Pancreas (tissue), 10 donors: ENCODE results near the gene TMEM244. TPM values are rescaled to one million over a fixed set of nuclear protein-coding genes. Genes with fewer than 3 reads are reported as not detected.

Source experiments
- ATAC-seq, 4 donors: fragments of 200-7000 bp; cut with Tn5 transposase; one replicate each; pipeline versions ENCODE4 v1.8.0 to v1.9.1; 2020; ENCODE audit warnings: mild to moderate bottlenecking in 4 of 4, moderate library complexity in 4 of 4
- DNase-seq, 6 donors: peaks; one replicate each; pipeline ENCODE4 v3.0.0-alpha.2; 2020
- FAIRE-seq: peaks from 2 replicates; lab custom pipeline; 2012; peaks lifted over from hg19 to GRCh38; lab: Jason Lieb, UNC
- H3K27ac ChIP-seq, 4 donors: fragments of 200-600 bp; sonication (generic); 1 replicate in 3 of 4; 2 replicates in 1 of 4; pipeline versions ENCODE4 v1.5.0 to v1.8.0; 2020
- H3K27me3 ChIP-seq, 4 donors: fragments of 200-600 bp; one replicate each; pipeline ENCODE4 v1.8.0; 2021
- H3K36me3 ChIP-seq, 3 donors: fragments of 200-600 bp; sonication (generic) in 1 of 3; one replicate each; pipeline versions ENCODE4 v1.5.0 to v1.8.0; 2020 to 2021
- H3K4me1 ChIP-seq, 3 donors: fragments of 200-600 bp; one replicate each; pipeline ENCODE4 v1.8.0; 2021
- H3K4me3 ChIP-seq, 4 donors: fragments of 200-600 bp; sonication (generic) in 2 of 4; one replicate each; pipeline versions ENCODE4 v1.5.0 to v1.8.0; 2020 to 2021
- H3K9me3 ChIP-seq, 4 donors: fragments of 200-600 bp; one replicate each; pipeline ENCODE4 v1.8.0; 2021
- CTCF ChIP-seq, 4 donors: fragments of 200-600 bp; sonication (generic) in 3 of 4; IDR thresholded peaks; one replicate each; pipeline versions ENCODE4 v1.5.0 to v1.8.0; 2021; ENCODE audit warnings: antibody characterized with exemption in 4 of 4
- WGBS, 2 donors: extraction: QIAGEN DNeasy Blood & Tissue Kit; methylation state at CpG; one replicate each; pipeline ENCODE4 v1.1.7; 2013; 5-methylcytosine and 5-hydroxymethylcytosine counted together
- intact Hi-C, 3 donors: fragments of 100-400 bp; cut with DNase I; formaldehyde crosslinking; loops; one replicate each; pipeline versions ENCODE4 v1.11.1 to v1.14.2; 2022
- polyA plus RNA-seq, 2 donors: library from polyadenylated mRNA; stranded (reverse); fragments of 200-250 nt; gene quantifications; one replicate each; pipeline ENCODE4 v1.2.3, GENCODE V29; 2013
- total RNA-seq, 6 donors: library from RNA; stranded (reverse); fragmentation: NEBNext Ultra II Directional in 4 of 6; extraction: Animal tissue kit (Norgen Biotek cat#: 25700) in 4 of 6; gene quantifications; one replicate each; pipeline versions ENCODE4 v1.2.1 to v1.2.4, GENCODE V29; 2021 to 2023
- donor health status: healthy with polysubstance abuse.
- donor health status: DM: no; HTN: no; CAD: no; lungs with moderate emphysema.
- donor health status: DM: no; HTN: no; CAD: no.
- donor health status: control.
- donor health status: control.
- donor health status: Bipolar disorder and iron deficiency.
- donor health status: DM: yes; HTN: yes; CAD: no.
- donor health status: DM: no; HTN: no; CAD: no.
- donor health status: DM: no; HTN: no; CAD: no.
- donor health status: DM: yes; HTN: yes; CAD: no.

TMEM244 gene
- total and polyA plus RNA-seq, 8 donors = not detected

GRCh38 chr6:129849456-129849855 is 11.7 kb downstream of the TMEM244 start:
- intact Hi-C loops = no loop called here
- Histone ChIP-seq H3K36me3 (no peaks in the 10 kb centered on the region), H3K9me3 (no peaks in the 10 kb centered on the region), H3K27me3 (no peaks in the 10 kb centered on the region), H3K4me3 (no peak overlapping the region), H3K4me1 (no peaks in the 10 kb centered on the region), H3K27ac (no peak overlapping the region)
- 72 to 74% methylated on average over 3 of the region's 3 CpGs for WGBS, 2 donors
- FAIRE-seq = no peak
- no peak for TF ChIP-seq CTCF (IDR thresholded peaks at IDR 0.05)
- DNase-seq = no peak
- no peak for ATAC-seq

GRCh38 chr6:129846761-129847160 is 14.4 kb downstream of the TMEM244 start:
- no peaks in the 10 kb centered on the region for H3K36me3 ChIP-seq
- TF ChIP-seq CTCF (IDR thresholded peaks at IDR 0.05) = no peak
- FAIRE-seq (no peak), DNase-seq (no peak), ATAC-seq (no peak)
- H3K4me3 ChIP-seq = no peak overlapping the region
- H3K27ac ChIP-seq = no peak overlapping the region
- H3K4me1 ChIP-seq = no peaks in the 10 kb centered on the region
- H3K27me3 ChIP-seq = no peaks in the 10 kb centered on the region
- H3K9me3 ChIP-seq = no peaks in the 10 kb centered on the region
- intact Hi-C loops = no loop called here

GRCh38 chr6:129845696-129846095 is 15.4 kb downstream of the TMEM244 start:
- H3K4me1 ChIP-seq = no peaks in the 10 kb centered on the region
- WGBS, 2 donors = 72 to 81% methylated on average over 2 of the region's 2 CpGs
- FAIRE-seq (no peak), DNase-seq (no peak), ATAC-seq (no peak)
- H3K9me3 ChIP-seq = no peaks in the 10 kb centered on the region
- H3K36me3 ChIP-seq = no peaks in the 10 kb centered on the region
- no peak for TF ChIP-seq CTCF (IDR thresholded peaks at IDR 0.05)
- no peak overlapping the region for H3K27ac ChIP-seq
- H3K27me3 ChIP-seq = no peaks in the 10 kb centered on the region
- H3K4me3 ChIP-seq = no peak overlapping the region
- intact Hi-C loops = no loop called here

- H3K9me3 ChIP-seq = no peaks in the 10 kb centered on the region
- DNase-seq = no peak
- TF ChIP-seq CTCF (IDR thresholded peaks at IDR 0.05) = no peak
- no peaks in the 10 kb centered on the region for H3K36me3 ChIP-seq
- H3K4me1 ChIP-seq = no peaks in the 10 kb centered on the region
- 59 to 66% methylated on average over 10 of the region's 10 CpGs for WGBS, 2 donors
- intact Hi-C loops = no loop called here
- H3K4me3 ChIP-seq = no peak overlapping the region
- no peak for FAIRE-seq
- ATAC-seq = no peak
- no peak overlapping the region for H3K27ac ChIP-seq
- H3K27me3 ChIP-seq = no peaks in the 10 kb centered on the region
Measured at GRCh38 chr6:129844118-129844891, 16.8 kb downstream of the TMEM244 start.

GRCh38 chr6:129843573-129843972 is 17.5 kb downstream of the TMEM244 start:
- DNase-seq (no peak), ATAC-seq (no peak), FAIRE-seq (no peak)
- H3K27ac ChIP-seq = no peak overlapping the region
- no peak overlapping the region for H3K4me3 ChIP-seq
- no peaks in the 10 kb centered on the region for H3K27me3 ChIP-seq
- H3K36me3 ChIP-seq = no peaks in the 10 kb centered on the region
- no peaks in the 10 kb centered on the region for H3K4me1 ChIP-seq
- intact Hi-C loops = no loop called here
- WGBS, 2 donors = 59 to 64% methylated on average over 5 of the region's 5 CpGs
- no peaks in the 10 kb centered on the region for H3K9me3 ChIP-seq
- TF ChIP-seq CTCF (IDR thresholded peaks at IDR 0.05) = no peak
